GM10248 (cell line): ENCODE results near the gene SMC1B.

ENCODE experiments used
- CTCF ChIA-PET: fragments of 300-600 bp; sonication (Branson Sonifier 250); formaldehyde crosslinking; extraction: SDS; loops from one replicate; lab custom pipeline; 2021; ENCODE audit warnings: antibody characterized with exemption; lab: Yijun Ruan, JAX
- POLR2A ChIA-PET: fragments of 350-650 bp; sonication (Branson Sonifier 250); formaldehyde crosslinking; extraction: SDS; loops from one replicate; lab custom pipeline; 2020; ENCODE audit warnings: antibody characterized with exemption; lab: Yijun Ruan, JAX
- DNase-seq: peaks from one replicate; pipeline ENCODE4 v3.0.0; 2012; ENCODE audit errors: extremely low spot score
- TF ChIP-seq, protein P1 (sequence below): IDR thresholded peaks from 2 replicates; pipeline ENCODE4 v1.5.1; 2012; ENCODE audit warnings: mild to moderate bottlenecking, low read depth; ENCODE audit errors: extremely low read depth, missing control alignments, control extremely low read depth

The SMC1B gene, protein sequence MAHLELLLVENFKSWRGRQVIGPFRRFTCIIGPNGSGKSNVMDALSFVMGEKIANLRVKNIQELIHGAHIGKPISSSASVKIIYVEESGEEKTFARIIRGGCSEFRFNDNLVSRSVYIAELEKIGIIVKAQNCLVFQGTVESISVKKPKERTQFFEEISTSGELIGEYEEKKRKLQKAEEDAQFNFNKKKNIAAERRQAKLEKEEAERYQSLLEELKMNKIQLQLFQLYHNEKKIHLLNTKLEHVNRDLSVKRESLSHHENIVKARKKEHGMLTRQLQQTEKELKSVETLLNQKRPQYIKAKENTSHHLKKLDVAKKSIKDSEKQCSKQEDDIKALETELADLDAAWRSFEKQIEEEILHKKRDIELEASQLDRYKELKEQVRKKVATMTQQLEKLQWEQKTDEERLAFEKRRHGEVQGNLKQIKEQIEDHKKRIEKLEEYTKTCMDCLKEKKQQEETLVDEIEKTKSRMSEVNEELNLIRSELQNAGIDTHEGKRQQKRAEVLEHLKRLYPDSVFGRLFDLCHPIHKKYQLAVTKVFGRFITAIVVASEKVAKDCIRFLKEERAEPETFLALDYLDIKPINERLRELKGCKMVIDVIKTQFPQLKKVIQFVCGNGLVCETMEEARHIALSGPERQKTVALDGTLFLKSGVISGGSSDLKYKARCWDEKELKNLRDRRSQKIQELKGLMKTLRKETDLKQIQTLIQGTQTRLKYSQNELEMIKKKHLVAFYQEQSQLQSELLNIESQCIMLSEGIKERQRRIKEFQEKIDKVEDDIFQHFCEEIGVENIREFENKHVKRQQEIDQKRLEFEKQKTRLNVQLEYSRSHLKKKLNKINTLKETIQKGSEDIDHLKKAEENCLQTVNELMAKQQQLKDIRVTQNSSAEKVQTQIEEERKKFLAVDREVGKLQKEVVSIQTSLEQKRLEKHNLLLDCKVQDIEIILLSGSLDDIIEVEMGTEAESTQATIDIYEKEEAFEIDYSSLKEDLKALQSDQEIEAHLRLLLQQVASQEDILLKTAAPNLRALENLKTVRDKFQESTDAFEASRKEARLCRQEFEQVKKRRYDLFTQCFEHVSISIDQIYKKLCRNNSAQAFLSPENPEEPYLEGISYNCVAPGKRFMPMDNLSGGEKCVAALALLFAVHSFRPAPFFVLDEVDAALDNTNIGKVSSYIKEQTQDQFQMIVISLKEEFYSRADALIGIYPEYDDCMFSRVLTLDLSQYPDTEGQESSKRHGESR

DNA sequence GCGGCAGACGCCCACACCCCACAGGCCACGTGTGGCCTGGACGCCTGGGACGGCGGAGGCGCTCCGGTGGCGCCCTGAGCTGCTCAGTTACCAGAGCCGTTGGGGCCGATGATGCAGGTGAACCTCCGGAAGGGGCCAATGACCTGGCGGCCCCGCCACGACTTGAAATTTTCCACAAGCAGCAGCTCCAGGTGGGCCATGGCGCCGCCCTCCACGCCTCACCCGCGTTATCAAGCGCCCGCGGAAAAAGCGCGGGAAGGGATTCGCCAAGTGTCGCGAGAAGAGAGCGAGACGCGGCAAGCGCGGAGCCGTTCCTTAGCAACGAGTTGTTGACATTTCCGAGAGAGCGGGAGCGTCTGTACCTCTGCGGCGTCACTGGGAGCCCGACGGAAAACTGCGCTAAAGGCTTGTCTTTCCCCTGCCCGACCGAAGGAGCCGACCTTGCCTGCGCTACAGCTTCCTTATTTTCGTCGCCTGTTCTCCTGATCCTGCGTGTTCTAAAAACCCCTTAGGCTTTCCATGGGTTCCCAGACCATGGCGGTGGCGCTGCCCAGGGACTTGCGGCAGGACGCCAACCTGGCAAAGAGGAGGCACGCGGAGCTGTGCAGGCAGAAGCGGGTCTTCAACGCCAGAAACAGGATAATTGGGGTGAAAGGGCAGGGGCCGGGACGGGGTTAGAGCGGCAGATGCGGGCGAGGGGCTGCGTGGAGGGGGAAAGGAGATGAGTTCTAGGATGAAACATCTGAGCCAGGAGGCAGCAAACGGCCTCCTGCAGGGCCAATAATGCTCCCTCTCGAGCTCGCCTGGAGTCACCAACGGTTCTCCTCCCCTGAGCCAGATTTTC, at the start of gene SMC1B, which contains the start of gene RIBC2:
Gene SMC1B, minus strand, starts transcription at position 232 of the 844 bp plus-strand sequence. Its CDS starts 32 bp downstream, at position 200.
Gene RIBC2, plus strand, starts transcription at position 326 of the 844 bp plus-strand sequence. Its CDS starts 194 bp downstream, at position 520.
- ChIA-PET POLR2A (no interaction called here), CTCF (interaction anchor here (1.2 to 1.3 kb wide), 2 partner anchors 19 to 24 kb away, joined by 3 to 4 read pairs; no protein-coding TSS in a partner anchor)
- peak; percentile 94 for DNase-seq
- TF ChIP-seq, protein P1, sequence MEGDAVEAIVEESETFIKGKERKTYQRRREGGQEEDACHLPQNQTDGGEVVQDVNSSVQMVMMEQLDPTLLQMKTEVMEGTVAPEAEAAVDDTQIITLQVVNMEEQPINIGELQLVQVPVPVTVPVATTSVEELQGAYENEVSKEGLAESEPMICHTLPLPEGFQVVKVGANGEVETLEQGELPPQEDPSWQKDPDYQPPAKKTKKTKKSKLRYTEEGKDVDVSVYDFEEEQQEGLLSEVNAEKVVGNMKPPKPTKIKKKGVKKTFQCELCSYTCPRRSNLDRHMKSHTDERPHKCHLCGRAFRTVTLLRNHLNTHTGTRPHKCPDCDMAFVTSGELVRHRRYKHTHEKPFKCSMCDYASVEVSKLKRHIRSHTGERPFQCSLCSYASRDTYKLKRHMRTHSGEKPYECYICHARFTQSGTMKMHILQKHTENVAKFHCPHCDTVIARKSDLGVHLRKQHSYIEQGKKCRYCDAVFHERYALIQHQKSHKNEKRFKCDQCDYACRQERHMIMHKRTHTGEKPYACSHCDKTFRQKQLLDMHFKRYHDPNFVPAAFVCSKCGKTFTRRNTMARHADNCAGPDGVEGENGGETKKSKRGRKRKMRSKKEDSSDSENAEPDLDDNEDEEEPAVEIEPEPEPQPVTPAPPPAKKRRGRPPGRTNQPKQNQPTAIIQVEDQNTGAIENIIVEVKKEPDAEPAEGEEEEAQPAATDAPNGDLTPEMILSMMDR = no peak

DNA sequence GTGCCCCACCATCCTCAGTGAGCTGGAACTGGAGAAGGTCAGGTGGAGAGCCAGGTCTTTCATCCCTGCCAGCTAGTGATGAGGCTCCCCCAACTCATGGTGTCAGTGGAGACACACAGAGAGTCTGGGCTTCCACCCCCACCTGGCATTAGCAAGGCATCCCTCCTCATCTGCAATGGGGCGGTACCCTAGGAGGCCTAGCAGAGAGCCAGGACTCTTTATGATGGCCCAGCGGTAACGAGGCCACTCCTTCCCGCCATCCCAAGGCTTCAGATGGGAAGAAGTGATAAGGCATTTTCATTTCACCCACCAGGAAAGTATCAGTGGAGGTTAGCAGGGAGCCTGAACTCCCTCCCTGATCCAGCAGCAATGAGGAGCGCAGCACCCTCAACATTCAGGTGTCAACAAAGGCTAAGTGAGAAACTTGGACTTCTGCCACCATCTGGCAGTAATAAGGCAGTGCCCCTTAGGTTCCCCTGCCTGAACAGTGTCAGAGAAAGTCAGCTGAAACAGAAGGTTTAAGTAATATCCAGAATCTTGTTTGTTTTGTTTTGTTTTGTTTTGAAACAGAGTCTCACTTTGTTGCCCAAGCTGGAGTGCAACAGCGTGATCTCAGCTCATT, 48.7 kb upstream of the SMC1B start:
- TF ChIP-seq, protein P1 = no peak
- ChIA-PET POLR2A (no interaction called here), CTCF (interaction anchor here (1.0 kb wide), 2 partner anchors 9 to 25 kb away, joined by 3 read pairs; no protein-coding TSS in a partner anchor)
- DNase-seq = no peak

DNA sequence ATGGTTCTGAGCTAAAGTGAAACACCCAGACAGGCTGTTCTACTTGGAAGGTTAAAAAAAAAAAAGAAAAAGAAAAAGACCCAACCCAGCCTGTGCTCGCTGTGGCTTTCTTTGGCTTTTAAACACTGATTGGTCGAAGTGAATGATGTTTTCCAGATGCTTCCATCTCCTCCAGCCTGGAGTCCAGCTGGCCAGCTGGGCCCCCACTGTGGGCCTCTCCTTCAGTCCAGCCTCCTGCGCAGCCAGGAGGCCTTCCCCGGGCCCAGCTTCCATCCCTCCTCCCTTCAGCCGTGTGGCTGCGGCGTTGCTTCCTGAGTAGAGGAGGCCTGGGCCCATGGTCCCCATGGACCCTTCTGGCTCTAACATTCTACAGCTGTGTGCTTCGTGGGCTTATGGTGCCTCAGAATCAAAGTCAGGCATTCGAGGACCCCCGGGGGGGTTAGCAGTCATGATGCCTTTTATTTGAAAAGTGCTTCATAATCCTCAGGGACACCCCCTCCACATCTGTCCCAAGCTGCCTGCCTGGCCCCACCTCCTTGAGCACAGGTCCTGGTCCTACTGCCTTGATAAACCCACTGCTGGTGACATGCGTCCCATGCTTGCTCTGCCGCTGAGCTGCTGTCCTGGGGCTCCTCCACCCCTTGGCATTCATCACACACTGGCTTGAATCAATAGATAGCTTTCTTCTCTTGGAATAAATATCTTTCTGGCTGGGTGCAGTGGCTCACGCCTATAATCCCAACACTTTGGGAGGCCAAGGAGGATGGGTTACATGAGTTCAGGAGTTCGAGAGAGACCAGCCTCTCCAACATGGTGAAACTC, 47.1 kb upstream of the SMC1B start:
- no peak for DNase-seq
- ChIA-PET POLR2A (no interaction called here), CTCF (no interaction called here)
- TF ChIP-seq, protein P1 = no peak

DNA sequence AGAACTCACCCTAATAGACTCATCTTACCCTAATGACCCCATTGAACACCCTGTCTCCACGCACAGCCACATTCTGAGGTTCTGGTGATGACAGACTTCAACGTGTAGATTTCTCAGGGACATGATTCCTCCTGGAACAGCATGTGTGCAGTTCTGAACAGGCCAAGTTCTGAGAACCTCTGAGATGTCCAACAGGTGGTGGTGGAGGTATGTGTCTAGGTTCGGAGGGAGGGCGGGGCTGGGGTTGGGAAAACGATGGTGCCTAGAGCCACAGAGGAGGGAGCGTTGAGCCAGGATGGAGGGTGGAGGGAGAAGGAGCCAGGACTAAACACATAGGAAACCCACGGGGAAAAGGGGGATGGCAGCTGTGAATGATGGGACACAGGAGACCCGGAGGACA, 45.8 kb upstream of the SMC1B start:
- no peak for DNase-seq
- ChIA-PET CTCF (no interaction called here), POLR2A (no interaction called here)
- TF ChIP-seq, protein P1 = no peak

DNA sequence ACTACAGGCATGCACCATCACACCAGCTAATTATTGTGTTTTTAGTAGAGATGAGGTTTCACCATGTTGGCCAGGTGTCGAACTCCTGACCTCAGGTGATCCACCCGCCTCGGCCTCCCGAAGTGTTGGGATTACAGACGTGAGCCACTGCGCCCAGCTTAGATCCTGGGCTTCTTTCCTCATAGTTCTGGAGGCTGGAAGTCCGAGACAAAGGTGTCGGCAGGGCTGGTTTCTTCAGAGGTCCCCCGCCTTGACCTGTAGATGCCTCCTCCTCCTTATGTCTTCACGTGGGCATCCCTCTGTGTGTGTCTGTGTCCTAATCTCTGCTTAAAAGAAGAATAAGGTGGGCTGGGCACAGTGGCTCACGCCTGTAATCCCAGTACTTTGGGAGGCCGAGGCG, 45.1 kb upstream of the SMC1B start:
- DNase-seq = no peak
- TF ChIP-seq, protein P1 = no peak
- CTCF ChIA-PET = no interaction called here
- POLR2A ChIA-PET = no interaction called here
